Neural cell (in vitro differentiated cells): Measurements from ENCODE around the gene SULT1A1.

Source experiments
- EZH2 ChIP-seq: fragments of 200-600, 300-800 bp; shearing (Covaris generic), sonication (generic); IDR thresholded peaks from 2 replicates; pipeline ENCODE4 v1.6.1; 2014; ENCODE audit warnings: antibody characterized with exemption, low read length, borderline replicate concordance, mild to moderate bottlenecking; ENCODE audit not compliant: insufficient read depth, poor library complexity, severe bottlenecking
- MXI1 ChIP-seq: fragments of 450-650 bp; conservative IDR thresholded peaks from 2 replicates; pipeline ENCODE4 v1.6.1; 2014; ENCODE audit warnings: antibody characterized with exemption, mild to moderate bottlenecking; ENCODE audit not compliant: poor library complexity, severe bottlenecking
- SMC3 ChIP-seq: fragments of 450-650 bp; conservative IDR thresholded peaks from 2 replicates; pipeline ENCODE4 v1.6.1; 2014; ENCODE audit warnings: antibody characterized with exemption, mild to moderate bottlenecking, moderate library complexity; ENCODE audit not compliant: poor library complexity

GRCh38 chr16:28603381-28604185 lies 6.3 kb downstream of the SULT1A1 start:
- TF ChIP-seq EZH2 = no peak
- TF ChIP-seq SMC3 = no peak
- TF ChIP-seq MXI1 = no peak
